Jurkat, Clone E6-1 (cell line): ENCODE measurements around the gene CTIF.
"Not testable (repeated sequence)": the region's sequence is repeated elsewhere in the genome, so short reads cannot be mapped to it uniquely, and the experiment has no call there.

Experiments used
- DNase-seq: peaks from one replicate; pipeline ENCODE4 v3.0.0-alpha.2; 2011; ENCODE audit warnings: low read depth, low spot score
- H3K4me3 ChIP-seq: 2 replicates; pipeline ENCODE4 v1.5.1; 2011; ENCODE audit warnings: mild to moderate bottlenecking, low read length, control low read depth, moderate library complexity

The CTIF gene

DNA sequence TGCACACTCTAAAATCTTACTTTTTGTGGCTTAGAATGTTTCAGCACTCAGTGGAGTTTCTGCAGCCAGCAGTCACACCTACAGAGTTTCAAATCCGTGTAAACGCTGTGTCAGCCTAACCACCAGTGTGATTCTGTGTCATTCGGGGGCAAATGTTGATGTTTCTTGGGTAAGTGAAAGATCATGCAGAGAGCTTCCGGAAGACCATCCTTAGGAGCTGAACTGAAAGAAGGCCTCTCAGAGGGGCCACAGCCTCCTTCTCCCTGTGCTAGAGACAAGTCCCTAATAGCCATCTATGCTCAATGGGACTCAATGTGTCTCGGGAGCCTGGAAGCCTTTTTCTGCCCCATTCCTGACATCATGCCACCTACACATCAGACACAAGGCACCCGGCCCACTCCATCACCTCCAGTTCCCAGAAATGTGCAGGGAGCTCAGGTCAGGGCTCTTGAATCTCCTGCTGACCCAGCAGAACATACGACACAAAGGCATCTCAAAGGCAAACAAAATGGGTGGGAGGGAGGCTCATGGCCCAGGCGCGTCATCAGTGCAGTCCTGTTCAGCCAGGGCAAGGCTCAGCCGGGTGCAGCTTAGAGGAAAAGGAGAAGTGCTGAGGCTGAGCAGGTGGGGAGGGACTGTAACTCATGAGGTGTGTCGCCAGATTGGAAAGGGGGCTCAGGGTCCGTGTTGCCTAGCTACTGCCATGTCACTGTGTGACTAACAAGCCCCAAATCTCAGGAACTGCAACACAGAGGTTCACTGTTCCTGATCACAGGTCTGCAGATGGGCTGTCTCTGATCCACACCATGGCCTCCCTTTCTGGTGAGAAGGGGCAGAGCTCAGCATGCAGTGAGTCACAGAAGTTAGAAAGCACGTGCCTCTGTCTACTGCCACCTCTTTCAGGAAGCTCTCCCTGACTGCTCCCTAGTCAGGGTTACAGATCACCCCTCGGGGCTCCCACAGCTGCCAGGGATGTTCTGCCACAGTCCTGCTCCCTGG, 329.9 kb downstream of the CTIF start:
- no peak for DNase-seq
- H3K4me3 ChIP-seq, result no peak overlapping the region

DNA sequence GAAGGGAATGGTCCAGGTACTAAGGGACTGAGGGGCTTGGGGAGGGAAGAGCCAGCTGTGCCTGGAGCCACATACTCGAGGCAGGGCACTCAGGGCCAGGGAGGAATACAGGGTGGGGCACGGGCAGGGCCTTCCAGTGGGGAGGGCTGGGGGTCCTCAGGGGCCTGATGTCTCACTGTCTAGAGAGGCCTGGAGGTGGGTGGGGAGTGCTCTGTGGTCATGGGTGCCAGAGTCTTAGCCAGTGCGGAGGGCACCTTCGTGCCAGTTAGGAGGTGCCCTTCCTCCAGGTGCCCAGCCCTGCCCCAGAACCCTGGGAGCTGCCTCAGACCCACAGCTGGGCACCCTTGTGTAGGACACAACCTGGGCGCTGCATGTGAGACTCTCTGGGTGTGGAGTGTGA, 330.8 kb downstream of the CTIF start:
- H3K4me3 ChIP-seq, result no peak overlapping the region
- no peak for DNase-seq

DNA sequence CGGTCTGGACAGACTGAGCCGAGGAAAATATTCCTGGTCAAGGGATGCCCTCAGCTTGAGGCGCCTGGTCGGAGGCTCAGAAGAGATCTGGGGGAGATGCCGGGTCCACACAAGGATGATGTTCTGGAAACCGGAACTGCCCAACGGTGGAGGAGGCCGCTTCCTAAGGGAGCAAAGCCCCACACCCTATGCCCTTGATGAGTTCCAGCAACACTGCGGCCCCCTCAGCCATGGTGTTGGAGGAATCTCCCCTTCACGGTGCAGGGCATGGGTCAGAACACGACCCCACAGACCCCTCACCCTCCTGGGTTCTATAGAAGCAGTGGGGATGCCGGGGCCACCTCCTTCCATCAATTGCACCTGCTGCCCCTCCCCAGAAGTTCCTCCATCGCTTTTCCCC, 332.1 kb downstream of the CTIF start:
- DNase-seq, H3K4me3 ChIP-seq: not testable (repeated sequence)

DNA sequence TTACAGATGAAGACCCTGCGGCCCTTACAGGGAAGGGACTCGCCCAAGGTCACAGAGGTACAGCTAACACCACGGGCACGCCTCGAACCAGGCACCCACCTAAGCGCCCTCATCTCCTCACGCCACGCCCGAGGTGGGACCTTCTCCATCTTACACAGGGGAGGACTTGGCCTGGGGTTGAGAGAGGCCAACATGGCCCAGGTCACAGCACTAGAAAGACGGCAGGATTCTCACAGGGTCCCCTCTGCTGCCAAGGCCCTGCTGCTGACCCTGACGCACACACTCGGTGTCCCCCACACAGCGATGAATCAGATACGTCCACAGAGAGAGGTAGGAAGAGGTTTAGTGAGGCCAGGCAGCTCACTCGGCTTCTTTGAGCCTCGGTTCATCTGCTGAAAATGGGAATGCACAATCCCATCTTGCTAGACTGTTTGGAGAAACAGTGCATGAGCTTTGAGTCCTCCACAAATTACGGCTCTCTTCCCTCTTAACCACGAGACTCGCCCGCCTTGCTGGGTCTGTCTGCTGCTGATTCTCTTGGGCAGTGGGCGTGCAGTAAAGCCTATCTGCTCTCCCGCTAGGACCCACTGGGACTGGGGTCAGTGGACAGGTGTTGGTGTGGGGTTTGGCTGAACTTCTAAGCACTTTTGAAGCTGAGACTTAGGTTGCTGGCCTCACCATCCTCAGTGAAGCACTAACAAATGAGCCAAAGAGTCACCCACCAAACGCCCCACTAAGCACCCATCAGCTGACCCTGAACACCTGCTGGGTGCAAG, 332.7 kb downstream of the CTIF start:
- no peak overlapping the region for H3K4me3 ChIP-seq
- no peak for DNase-seq

DNA sequence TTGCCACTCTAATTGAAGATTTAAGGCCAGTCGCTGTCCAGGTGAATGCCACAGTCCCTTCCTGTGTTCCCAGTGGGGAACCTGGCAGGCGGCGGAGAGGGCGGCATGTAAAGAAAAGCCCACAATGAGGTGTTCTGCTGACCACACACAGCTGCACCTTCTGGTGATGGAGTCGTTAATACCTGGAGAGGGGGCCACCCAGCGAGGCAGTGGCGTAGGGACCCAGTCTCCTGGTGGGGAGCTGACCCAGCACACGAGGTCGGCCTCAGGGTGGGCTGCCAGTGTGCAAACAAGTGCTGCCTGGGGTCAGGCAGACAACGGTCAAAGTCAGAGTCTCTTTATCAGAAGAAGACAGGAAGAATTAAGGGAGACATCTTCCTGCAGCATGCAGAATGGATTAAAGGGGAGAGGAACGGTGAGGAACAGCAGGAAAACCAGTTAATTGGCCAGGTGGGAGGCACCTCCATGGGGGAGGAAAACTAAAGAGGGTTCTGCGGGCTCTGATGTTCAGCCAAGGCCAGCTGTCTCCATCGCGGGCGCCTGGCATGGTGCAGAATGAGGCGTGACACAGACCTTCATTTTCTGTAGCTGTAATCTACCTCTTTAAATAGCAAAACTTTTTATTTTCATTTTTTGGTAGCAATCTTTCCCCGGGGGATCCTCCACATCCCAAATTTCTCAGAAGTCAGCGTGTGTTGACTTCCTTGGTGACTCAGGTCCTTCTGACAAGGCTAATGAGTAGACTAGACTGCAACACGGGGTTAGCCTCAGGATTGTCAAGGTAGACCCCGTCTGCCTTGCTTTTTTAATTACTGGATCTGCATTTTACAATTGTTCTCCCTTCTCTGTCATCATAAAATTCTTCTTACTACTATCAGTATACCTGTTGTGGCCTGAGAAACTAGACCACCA, 333.7 kb downstream of the CTIF start:
- H3K4me3 ChIP-seq, result no peak overlapping the region
- DNase-seq, result no peak

DNA sequence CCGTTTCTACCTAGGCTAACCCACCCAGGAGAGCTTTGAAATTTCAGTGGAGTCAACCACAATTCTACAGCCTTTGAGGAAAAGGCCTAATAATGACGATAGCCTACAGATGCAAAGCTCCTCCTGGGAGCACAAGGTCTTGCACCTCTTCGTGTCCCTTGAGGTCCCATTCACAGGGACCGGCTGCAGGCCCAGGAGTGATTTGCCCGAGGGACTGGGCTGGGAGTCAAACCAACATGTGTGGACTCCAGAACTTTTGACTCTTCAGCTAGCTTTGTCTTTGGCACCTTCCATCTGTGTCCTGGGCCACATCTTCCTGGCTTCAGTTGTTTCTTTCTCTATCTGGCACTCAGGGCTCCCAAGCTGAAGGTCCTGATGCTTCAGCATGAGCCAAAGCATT, 335.4 kb downstream of the CTIF start:
- DNase-seq, result no peak

DNA sequence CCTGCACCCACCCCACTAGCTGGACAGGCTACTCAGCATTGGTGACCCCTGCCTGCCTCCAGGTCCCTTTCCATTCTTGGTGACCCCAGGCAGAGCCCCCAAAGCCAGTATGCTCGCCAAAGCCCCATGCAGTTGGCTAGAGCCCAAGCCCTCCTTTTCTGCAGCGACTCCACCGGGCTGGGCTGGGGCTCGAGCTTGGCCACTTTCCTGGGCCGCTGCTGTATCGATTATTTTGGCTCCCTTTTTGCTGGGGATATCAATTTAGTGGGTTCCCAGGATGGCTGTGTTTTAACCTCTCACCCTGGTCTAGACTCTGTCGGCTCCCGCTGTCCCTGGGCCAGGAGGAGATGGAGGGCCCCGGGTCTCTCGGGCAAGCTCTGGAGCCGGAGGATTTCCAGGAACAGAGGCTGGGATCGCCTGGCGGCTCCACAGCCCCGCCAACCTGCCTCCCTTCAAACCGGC, 335.9 kb downstream of the CTIF start:
- no peak for DNase-seq
- no peak overlapping the region for H3K4me3 ChIP-seq

More for the DNA sequence above, 335.4 kb downstream of the CTIF start:
- H3K4me3 ChIP-seq, result no peak overlapping the region

DNA sequence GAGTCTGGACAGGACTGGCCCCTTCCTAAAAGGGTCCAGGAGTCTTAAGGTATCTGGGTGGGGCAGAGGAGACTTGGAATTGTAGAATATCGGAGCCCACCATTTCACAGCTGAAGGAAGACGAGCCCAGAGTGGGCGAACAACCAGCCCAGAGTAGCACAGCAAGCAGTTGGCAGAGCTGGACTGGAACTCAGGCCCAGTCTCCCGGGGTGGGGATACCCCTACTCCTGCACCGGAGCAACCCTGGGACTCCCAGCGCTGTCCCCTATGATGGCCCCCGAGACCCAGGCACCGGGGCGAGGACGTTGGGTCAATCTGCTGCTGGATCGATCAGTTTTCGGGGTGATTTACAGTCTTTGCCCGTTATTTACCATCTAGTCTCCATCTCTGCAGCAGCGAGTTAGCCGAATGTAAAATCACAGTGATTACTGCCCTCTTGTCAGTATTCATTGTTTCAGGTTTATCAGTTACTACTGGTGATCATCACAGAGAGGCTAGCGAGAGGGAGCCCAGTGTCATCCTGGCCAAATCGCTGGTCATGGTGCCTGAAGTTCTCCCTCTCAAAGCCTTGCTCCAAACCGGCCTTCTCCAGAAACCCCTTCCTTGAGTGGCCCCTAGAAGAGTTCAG, 336.6 kb downstream of the CTIF start:
- DNase-seq, result no peak
- no peak overlapping the region for H3K4me3 ChIP-seq

DNA sequence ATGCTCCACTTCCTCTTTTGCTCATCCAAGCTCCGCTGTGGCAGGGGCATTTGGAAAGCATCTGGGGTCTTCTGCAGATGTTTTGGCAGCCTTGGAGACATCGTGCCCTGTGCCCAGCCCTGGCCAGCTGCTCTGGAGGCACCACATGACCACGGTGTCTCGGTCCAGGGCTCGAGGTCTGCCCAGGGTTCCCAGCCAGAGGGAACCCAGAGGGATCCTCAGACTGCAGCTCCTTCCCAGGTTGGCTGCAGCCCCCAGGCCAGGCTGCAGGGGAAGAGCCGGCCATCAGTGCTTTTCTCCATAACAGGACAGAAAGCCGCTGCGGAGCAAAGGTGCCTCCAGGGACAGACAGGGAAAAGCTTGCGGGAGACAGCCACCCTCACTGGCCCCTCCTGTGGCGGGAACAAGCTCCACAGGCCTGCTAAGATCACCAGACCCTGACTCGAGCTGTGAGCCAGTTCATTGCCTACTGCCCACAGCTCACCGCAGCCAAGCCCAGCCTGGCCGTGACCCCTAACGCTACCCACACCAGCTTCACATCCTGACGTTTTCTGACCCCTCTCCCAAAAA, 337.2 kb downstream of the CTIF start:
- DNase-seq, result no peak
- H3K4me3 ChIP-seq, result no peak overlapping the region

DNA sequence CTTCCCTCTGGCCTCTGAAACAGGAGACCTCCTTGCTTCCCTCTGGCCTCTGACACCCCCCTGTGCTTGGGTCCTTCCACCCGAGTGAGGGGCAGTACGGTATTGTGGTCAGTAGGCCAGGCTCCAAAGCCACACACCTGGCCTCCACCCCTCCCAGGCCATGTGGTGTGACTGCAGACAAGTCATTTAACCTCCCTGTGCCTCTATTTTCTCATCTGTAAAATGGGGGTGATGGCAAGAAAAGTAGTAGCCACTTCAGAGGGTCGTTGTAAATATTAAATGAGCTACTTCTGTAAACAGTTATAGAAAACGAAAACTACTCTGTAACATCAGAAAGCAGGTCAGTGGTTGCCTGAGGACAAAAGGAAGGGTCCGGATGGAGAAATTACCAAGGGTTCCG, 337.8 kb downstream of the CTIF start:
- no peak overlapping the region for H3K4me3 ChIP-seq
- no peak for DNase-seq

DNA sequence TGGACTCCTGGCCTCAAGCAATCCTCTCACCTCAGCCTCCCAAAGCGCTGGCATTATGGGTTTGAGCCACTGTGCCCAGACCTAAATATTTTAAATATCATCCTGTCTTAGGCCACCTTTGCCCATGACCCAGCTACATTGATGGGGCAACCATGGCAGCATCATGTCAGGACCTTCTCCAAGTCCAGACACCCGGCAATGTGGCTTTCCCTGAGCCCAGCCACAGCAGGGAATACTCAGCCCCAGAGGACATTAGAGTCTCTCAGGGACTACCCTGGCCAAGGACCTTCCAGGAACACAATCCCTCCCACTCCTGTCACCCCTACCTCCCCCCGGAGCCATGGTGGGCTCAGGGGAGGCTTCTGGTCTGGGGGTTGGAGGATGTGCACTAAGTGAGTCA, 339.1 kb downstream of the CTIF start:
- DNase-seq, result no peak

DNA sequence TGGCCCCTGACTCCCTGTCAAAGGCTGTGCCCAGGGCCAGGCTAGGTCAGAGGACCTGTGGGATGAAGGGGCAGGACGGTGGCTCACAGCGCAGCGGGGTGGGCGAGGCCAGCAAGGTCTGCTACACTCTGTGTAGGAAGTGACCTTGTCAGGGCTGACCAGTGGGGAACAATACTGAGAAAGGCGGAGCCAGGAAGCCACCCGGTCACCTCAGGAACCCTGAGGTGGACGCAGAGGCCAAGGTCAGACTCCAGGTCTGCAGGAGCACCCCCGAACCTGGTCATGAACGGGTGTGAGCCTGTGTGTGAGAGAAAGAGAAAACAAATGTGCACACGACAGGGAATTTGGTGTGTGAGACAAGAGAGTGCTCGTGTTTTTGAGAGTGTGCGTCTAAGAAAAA, 339.6 kb downstream of the CTIF start:
- no peak for DNase-seq
- no peak overlapping the region for H3K4me3 ChIP-seq

More for the DNA sequence above, 339.1 kb downstream of the CTIF start:
- no peak overlapping the region for H3K4me3 ChIP-seq

DNA sequence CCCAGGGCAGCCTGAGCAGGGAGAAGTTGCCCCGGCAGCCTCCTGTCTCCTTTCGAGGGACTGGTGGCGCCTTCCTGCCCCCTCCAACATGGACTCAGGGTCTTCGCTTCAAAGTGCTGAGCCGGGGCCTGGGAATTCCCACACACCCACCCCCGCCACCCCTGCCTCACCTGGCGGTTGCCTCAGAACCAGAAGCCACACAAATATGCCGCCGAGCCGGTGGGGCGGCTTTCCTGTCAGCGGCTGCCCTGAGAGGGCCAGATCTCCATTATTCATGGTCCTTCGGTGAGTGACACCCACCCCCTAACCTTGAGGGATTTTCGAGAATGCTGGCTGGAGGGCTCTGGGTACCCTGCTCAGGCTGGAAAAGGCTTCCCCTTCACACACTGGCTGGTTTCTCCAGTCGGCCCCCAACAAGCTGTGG, 340.2 kb downstream of the CTIF start:
- DNase-seq, result no peak
- no peak overlapping the region for H3K4me3 ChIP-seq

DNA sequence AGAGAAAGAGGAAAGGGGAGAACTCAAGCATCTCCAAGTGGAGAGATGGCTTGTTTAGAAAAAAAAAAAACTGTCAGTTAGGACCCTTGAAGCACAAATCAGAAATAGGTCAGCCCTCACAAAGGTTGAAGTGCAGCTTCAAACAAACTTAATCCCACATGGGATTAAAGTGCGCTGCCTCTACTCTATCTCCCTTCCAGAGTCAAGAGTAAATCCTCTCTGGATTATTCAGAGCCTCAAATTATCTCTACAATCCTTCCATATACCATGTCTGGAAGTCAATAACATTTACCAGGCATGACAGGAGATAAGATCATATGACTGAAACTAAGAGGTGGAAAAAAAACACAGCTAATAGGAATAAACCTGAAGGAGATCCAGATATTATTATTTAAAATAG, 342.1 kb downstream of the CTIF start:
- no peak for DNase-seq
- H3K4me3 ChIP-seq, result no peak overlapping the region

DNA sequence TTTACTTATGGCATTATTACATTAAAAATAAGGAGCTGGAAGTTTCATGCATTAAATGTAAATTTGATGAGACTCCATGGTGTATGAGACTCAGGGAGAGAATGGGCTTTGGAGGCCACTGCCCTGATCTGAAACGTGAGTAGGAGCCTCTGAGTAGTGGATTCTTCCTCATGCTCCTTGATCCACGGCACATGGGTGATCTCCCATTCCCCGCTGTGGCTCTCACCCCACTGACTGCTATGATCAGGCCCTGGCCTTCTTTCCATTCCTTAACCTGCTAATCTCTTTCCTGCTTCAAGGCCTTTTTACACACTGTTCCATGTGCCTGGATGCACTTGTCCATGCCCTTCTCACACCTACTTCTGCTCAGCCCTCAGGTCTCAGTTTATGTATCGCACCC, 343.5 kb downstream of the CTIF start:
- H3K4me3 ChIP-seq, result no peak overlapping the region
- DNase-seq, result no peak

DNA sequence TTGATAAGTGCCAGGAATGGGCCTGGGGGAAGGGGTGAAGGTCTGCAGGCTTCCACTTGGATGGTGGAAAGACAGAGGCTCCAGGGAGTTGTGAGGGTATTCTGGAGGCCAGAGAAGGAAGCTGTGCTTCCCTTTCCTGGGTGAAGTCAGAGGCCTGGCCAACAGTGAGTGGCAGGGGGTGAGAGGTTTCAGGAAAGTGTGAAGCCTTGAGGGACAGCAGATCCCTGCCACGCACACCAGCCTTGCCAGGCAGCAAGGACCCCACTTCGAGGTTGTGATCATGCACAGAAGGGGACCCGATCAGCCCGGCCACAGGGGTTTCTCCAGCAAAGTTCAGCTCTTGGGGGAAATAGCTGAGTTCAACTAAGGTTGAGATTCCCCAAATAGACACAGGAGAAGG, 345.5 kb downstream of the CTIF start:
- H3K4me3 ChIP-seq, result no peak overlapping the region
- no peak for DNase-seq

DNA sequence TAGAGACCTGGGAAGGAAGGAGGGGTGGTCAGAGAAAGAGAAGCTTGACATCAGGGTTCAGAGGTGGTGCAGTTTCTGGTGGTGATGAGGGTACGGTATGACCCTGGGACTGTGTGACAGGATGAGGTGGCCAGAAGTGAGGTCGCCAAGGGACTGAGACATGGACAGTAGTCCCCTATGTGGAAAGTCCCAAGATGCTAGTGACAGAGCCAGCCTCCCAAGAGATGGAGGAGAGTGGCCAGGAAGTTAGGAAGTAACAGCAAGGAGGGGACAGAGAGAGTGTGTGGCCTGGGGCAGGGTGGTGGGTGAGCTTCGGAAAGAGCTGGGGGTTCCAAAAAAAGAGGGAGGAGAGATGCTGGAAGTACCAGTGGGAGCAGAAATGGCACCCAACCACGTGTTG, 345.9 kb downstream of the CTIF start:
- H3K4me3 ChIP-seq, result no peak overlapping the region
- no peak for DNase-seq

DNA sequence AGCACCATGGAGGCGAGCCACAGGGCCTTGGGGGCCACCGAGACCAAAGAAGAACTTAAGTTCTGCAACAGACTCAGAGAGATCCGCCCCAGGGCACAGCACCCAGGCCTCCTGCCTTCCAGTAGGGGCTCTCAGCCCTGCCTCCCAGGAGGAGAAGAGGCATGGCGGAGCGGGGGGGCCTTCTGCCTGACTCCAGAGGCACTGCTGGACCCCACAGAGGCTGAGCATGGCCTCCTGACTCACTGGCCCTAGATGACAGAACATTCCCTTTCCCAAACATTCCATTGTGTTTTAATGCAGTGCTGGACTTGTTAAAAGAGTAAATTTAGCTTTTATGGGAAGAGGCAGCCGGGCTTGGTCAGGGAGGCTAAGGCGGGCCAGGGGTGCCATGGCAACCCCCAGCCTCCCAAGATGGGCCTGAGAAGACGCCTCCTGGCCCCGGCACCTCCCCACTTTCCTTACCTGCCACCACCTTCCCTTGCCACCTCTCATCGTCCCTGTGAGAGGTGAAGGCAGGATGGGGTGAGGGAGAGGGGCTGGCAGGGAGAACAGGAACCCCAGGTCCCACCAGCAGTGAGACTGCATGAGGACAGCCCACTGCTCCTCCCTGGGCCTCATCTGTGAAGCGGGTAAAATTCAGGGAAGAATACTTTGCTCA, 346.6 kb downstream of the CTIF start:
- H3K4me3 ChIP-seq, result no peak overlapping the region
- DNase-seq, result no peak
